ENCODE results near the gene CALM1. TPM values are rescaled to one million over a fixed set of nuclear protein-coding genes. Genes with fewer than 3 reads are reported as not detected.

The CALM1 gene
- total and polyA plus RNA-seq, 10 of the 15 experiments (the other 5 are each of a cell fraction or from before 2014, with no cell fraction given): 110 to 729 (median 261) TPM

GRCh38 chr14:90409209-90409730 is 12.4 kb downstream of the CALM1 start:
- H3K9ac ChIP-seq (ENCODE audit: control insufficient read depth, insufficient read depth, low read length): no peak overlapping the region

GRCh38 chr14:90412058-90412457 is 15.2 kb downstream of the CALM1 start:
- TF ChIP-seq KLF5 (IDR thresholded peaks at IDR 0.05; ENCODE audit: partially characterized antibody): no peak
- in situ Hi-C loops (cut with MboI) (no loop called here), intact Hi-C loops (cut with micrococcal nuclease; ENCODE audit: unreplicated experiment) (no loop called here)
- Histone ChIP-seq H3K79me2 (ENCODE audit: control insufficient read depth, insufficient read depth, low read length) (no peaks in the 10 kb centered on the region), H3K9ac (ENCODE audit: control insufficient read depth, insufficient read depth, low read length) (no peak overlapping the region), H3K4me2 (ENCODE audit: control insufficient read depth, insufficient read depth) (no peak overlapping the region), H4K20me1 (ENCODE audit: control insufficient read depth, insufficient read depth) (no peaks in the 10 kb centered on the region), H3K36me3 (ENCODE audit: control insufficient read depth in 2 of 2, insufficient read depth in 2 of 2, low read length in 1 of 2) (no peaks in the 10 kb centered on the region), H3K27me3 (replicated peaks in 1 of 2; ENCODE audit: control insufficient read depth in 2 of 2, insufficient read depth in 2 of 2, low read length in 1 of 2) (no peaks in the 10 kb centered on the region), H2AFZ (ENCODE audit: control insufficient read depth, low read depth, low read length) (no peak overlapping the region), H3K9me3 (replicated peaks; ENCODE audit: control insufficient read depth, insufficient read depth, low read length) (no peaks in the 10 kb centered on the region), H3K4me1 (ENCODE audit: control insufficient read depth, insufficient read depth, low read length) (no peaks in the 10 kb centered on the region), H3K4me3 (no peak overlapping the region), H3K27ac (ENCODE audit: control insufficient read depth, insufficient read depth) (no peak overlapping the region)
- SMC1A ChIA-PET (ENCODE audit: uncharacterized antibody, unreplicated experiment): no interaction called here
- no peak for DNase-seq (ENCODE audit: low read depth, low spot score)
- no peak for FAIRE-seq
- WGBS (ENCODE audit: insufficient coverage, insufficient replicate concordance, low lambda C conversion rate, missing lambda C conversion rate): 50% methylated on average over 2 of the region's 2 CpGs
- CTCF ChIA-PET: interaction anchor here (1.2 kb wide), 1 partner anchor 12 kb away, joined by 5 read pairs; no protein-coding TSS in a partner anchor
- no TSS peak for BruUV-seq (replicated peaks)
- RAD21 ChIA-PET (ENCODE audit: unreplicated experiment): no interaction called here
- no peak for ATAC-seq
- POLR2A ChIA-PET: interaction anchor here (0.6 kb wide), 1 partner anchor 1015 kb away, joined by 10 read pairs; no protein-coding TSS in a partner anchor

More at GRCh38 chr14:90409209-90409730, 12.4 kb downstream of the CALM1 start:
- no peak for DNase-seq (ENCODE audit: low read depth, low spot score)
- no peak for TF ChIP-seq BACH1 (IDR thresholded peaks at IDR 0.05; ENCODE audit: borderline replicate concordance)
- TF ChIP-seq CREM (IDR thresholded peaks at IDR 0.05; ENCODE audit: low read depth): no peak
- no peak for TF ChIP-seq MYB (IDR thresholded peaks at IDR 0.05; ENCODE audit: borderline replicate concordance, low read depth, low read length)
- CTCF ChIA-PET: interaction anchor here (0.9 to 1.0 kb wide), 2 partner anchors 10 to 288 kb away, joined by 4 to 5 read pairs; no protein-coding TSS in a partner anchor
- intact Hi-C loops (cut with micrococcal nuclease; ENCODE audit: unreplicated experiment): no loop called here
- no peak for FAIRE-seq
- H3K4me2 ChIP-seq (ENCODE audit: control insufficient read depth, insufficient read depth): no peak overlapping the region
- SMC1A ChIA-PET (ENCODE audit: uncharacterized antibody, unreplicated experiment): interaction anchor here (0.6 to 0.8 kb wide), 2 partner anchors 92 to 151 kb away, joined by 3 read pairs; no protein-coding TSS in a partner anchor
- no peaks in the 10 kb centered on the region; the same call in 1 of the 2 replicates for H4K20me1 ChIP-seq (ENCODE audit: control insufficient read depth, insufficient read depth)
- no peaks in the 10 kb centered on the region for H3K4me1 ChIP-seq (ENCODE audit: control insufficient read depth, insufficient read depth, low read length)
- no peak overlapping the region for H2AFZ ChIP-seq (ENCODE audit: control insufficient read depth, low read depth, low read length)
- no peak for ATAC-seq
- BruUV-seq (replicated peaks): no TSS peak
- H3K9me3 ChIP-seq (replicated peaks; ENCODE audit: control insufficient read depth, insufficient read depth, low read length): no peaks in the 10 kb centered on the region
- H3K36me3 ChIP-seq (ENCODE audit: control insufficient read depth in 2 of 2, insufficient read depth in 2 of 2, low read length in 1 of 2): peaks cover 3 to 6% of the 10 kb centered on the region in 2 experiments
- RAD21 ChIA-PET (ENCODE audit: unreplicated experiment): no interaction called here
- no peak overlapping the region for H3K4me3 ChIP-seq
- no peaks in the 10 kb centered on the region for H3K27me3 ChIP-seq (replicated peaks in 1 of 2; ENCODE audit: control insufficient read depth in 2 of 2, insufficient read depth in 2 of 2, low read length in 1 of 2)
- in situ Hi-C loops (cut with MboI): no loop called here
- POLR2A ChIA-PET: interaction anchor here (0.7 kb wide), 1 partner anchor 48 kb away, joined by 3 read pairs; no protein-coding TSS in a partner anchor
- WGBS (ENCODE audit: insufficient coverage, insufficient replicate concordance, low lambda C conversion rate, missing lambda C conversion rate): 88% methylated on average over 5 of the region's 5 CpGs
- no peaks in the 10 kb centered on the region for H3K79me2 ChIP-seq (ENCODE audit: control insufficient read depth, insufficient read depth, low read length)
- no peak overlapping the region for H3K27ac ChIP-seq (ENCODE audit: control insufficient read depth, insufficient read depth)

Measured in GM12878 (cell line).